ENCODE data around the gene AKAP8. TPM values are rescaled to one million over a fixed set of nuclear protein-coding genes. Genes with fewer than 3 reads are reported as not detected.
"Not testable (repeated sequence)": the region's sequence is repeated elsewhere in the genome, so short reads cannot be mapped to it uniquely, and the experiment has no call there.

AKAP8 gene
- total RNA-seq, 2 donors from 2014 or later: 61.4 to 78.3 TPM

- peak; percentile 99 for DNase-seq (ENCODE audit: low spot score)
- Mint-ChIP-seq H3K36me3 (no peaks in the 10 kb centered on the region), H3K4me1 (ENCODE audit: low read depth in 2 of 2) (peaks cover 32 to 38% of the 10 kb centered on the region in 2 donors), H3K9me3 (no peaks in the 10 kb centered on the region), H3K27me3 (no peaks in the 10 kb centered on the region), H3K4me3 (peak within 1 kb of the TSS; percentile 95), H3K27ac (peak within 1 kb of the TSS; percentile 90 to 96)
- peak; percentile 97 to 99 for ATAC-seq
Measured at GRCh38 chr19:15418579-15419412, 39.2 kb upstream of the AKAP8 start, which contains the start of gene AKAP8L. Gene AKAP8L, minus strand, starts transcription at chr19:15418988. Its CDS starts 65 bp downstream, at chr19:15418923.

- no peaks in the 10 kb centered on the region for H3K36me3 Mint-ChIP-seq
- peaks cover 32 to 40% of the 10 kb centered on the region in 2 donors for H3K4me1 Mint-ChIP-seq (ENCODE audit: low read depth in 2 of 2)
- H3K27me3 Mint-ChIP-seq: no peaks in the 10 kb centered on the region
- peak overlapping the region; percentile 90 to 96 for H3K27ac Mint-ChIP-seq
- H3K9me3 Mint-ChIP-seq: no peaks in the 10 kb centered on the region
- H3K4me3 Mint-ChIP-seq: peak overlapping the region; percentile 95
- DNase-seq (ENCODE audit: low spot score) (no peak), ATAC-seq (no peak)
Measured at GRCh38 chr19:15418231-15418578, 38.6 kb upstream of the AKAP8 start.

- H3K27ac Mint-ChIP-seq: peak overlapping the region; percentile 90 to 96
- no peak for ATAC-seq
Measured at GRCh38 chr19:15417699-15418098, 38.1 kb upstream of the AKAP8 start.

GRCh38 chr19:15412832-15413231 lies 33.2 kb upstream of the AKAP8 start:
- H3K27me3 Mint-ChIP-seq: no peaks in the 10 kb centered on the region
- DNase-seq (ENCODE audit: low spot score): no peak
- H3K27ac Mint-ChIP-seq: peak overlapping the region in 1 of 2 donors; percentile 62
- H3K9me3 Mint-ChIP-seq: no peaks in the 10 kb centered on the region
- peaks cover 22 to 27% of the 10 kb centered on the region in 2 donors for H3K4me1 Mint-ChIP-seq (ENCODE audit: low read depth in 2 of 2)
- H3K4me3 Mint-ChIP-seq: no peak overlapping the region
- H3K36me3 Mint-ChIP-seq: no peaks in the 10 kb centered on the region
- ATAC-seq: no peak

More at GRCh38 chr19:15417699-15418098, 38.1 kb upstream of the AKAP8 start:
- no peaks in the 10 kb centered on the region for H3K36me3 Mint-ChIP-seq
- peak overlapping the region; percentile 95 for H3K4me3 Mint-ChIP-seq
- H3K9me3 Mint-ChIP-seq: no peaks in the 10 kb centered on the region
- no peak for DNase-seq (ENCODE audit: low spot score)
- H3K27me3 Mint-ChIP-seq: no peaks in the 10 kb centered on the region
- peaks cover 36 to 43% of the 10 kb centered on the region in 2 donors for H3K4me1 Mint-ChIP-seq (ENCODE audit: low read depth in 2 of 2)

- H3K4me1 Mint-ChIP-seq (ENCODE audit: low read depth in 2 of 2): peaks cover 15 to 16% of the 10 kb centered on the region in 2 donors
- H3K27ac Mint-ChIP-seq; DNase-seq (ENCODE audit: low spot score); ATAC-seq; H3K4me3 Mint-ChIP-seq; H3K36me3 Mint-ChIP-seq; H3K27me3 Mint-ChIP-seq; H3K9me3 Mint-ChIP-seq: not testable (repeated sequence)
Measured at GRCh38 chr19:15411351-15411750, 31.8 kb upstream of the AKAP8 start.

- Mint-ChIP-seq H3K27ac (peak overlapping the region; percentile 38 to 40), H3K4me3 (no peak overlapping the region), H3K4me1 (ENCODE audit: low read depth in 2 of 2) (peaks cover 22 to 25% of the 10 kb centered on the region in 2 donors), H3K36me3 (no peaks in the 10 kb centered on the region), H3K9me3 (no peaks in the 10 kb centered on the region), H3K27me3 (no peaks in the 10 kb centered on the region)
- ATAC-seq (no peak), DNase-seq (ENCODE audit: low spot score) (no peak)
Measured at GRCh38 chr19:15404780-15405211, 25.2 kb upstream of the AKAP8 start.

- DNase-seq (ENCODE audit: low spot score): no peak
- Mint-ChIP-seq H3K27ac (peak overlapping the region; percentile 38 to 40), H3K27me3 (no peaks in the 10 kb centered on the region), H3K4me3 (no peak overlapping the region), H3K4me1 (ENCODE audit: low read depth in 2 of 2) (peaks cover 22 to 25% of the 10 kb centered on the region in 2 donors), H3K36me3 (no peaks in the 10 kb centered on the region), H3K9me3 (no peaks in the 10 kb centered on the region)
- no peak for ATAC-seq
Measured at GRCh38 chr19:15404097-15404779, 24.7 kb upstream of the AKAP8 start.

GRCh38 chr19:15403151-15403531 lies 23.6 kb upstream of the AKAP8 start:
- Mint-ChIP-seq H3K4me3 (no peak overlapping the region), H3K36me3 (no peaks in the 10 kb centered on the region), H3K27ac (no peak overlapping the region), H3K4me1 (ENCODE audit: low read depth in 2 of 2) (peaks cover 22 to 25% of the 10 kb centered on the region in 2 donors), H3K9me3 (no peaks in the 10 kb centered on the region), H3K27me3 (no peaks in the 10 kb centered on the region)
- ATAC-seq (no peak), DNase-seq (ENCODE audit: low spot score) (no peak)

- Mint-ChIP-seq H3K36me3 (peaks cover 2% of the 10 kb centered on the region), H3K4me1 (ENCODE audit: low read depth in 2 of 2) (peaks cover 17 to 25% of the 10 kb centered on the region in 2 donors), H3K27me3 (no peaks in the 10 kb centered on the region)
Measured at GRCh38 chr19:15402411-15403150, 23.0 kb upstream of the AKAP8 start.

GRCh38 chr19:15401397-15401710 lies 21.8 kb upstream of the AKAP8 start:
- Mint-ChIP-seq H3K4me3 (no peak overlapping the region), H3K9me3 (no peaks in the 10 kb centered on the region), H3K27ac (no peak overlapping the region), H3K27me3 (no peaks in the 10 kb centered on the region), H3K4me1 (ENCODE audit: low read depth in 2 of 2) (peaks cover 14 to 30% of the 10 kb centered on the region in 2 donors), H3K36me3 (peaks cover 13% of the 10 kb centered on the region)
- ATAC-seq: no peak
- DNase-seq (ENCODE audit: low spot score): no peak

More at GRCh38 chr19:15402411-15403150, 23.0 kb upstream of the AKAP8 start:
- Mint-ChIP-seq H3K9me3 (no peaks in the 10 kb centered on the region), H3K4me3 (no peak overlapping the region), H3K27ac (no peak overlapping the region)
- DNase-seq (ENCODE audit: low spot score): no peak
- no peak for ATAC-seq

GRCh38 chr19:15400521-15401396 lies 21.2 kb upstream of the AKAP8 start:
- Mint-ChIP-seq H3K27ac (peak overlapping the region in 1 of 2 donors; percentile 27), H3K4me1 (ENCODE audit: low read depth in 2 of 2) (peaks cover 8 to 30% of the 10 kb centered on the region in 2 donors), H3K36me3 (peaks cover 17% of the 10 kb centered on the region), H3K27me3 (no peaks in the 10 kb centered on the region), H3K9me3 (no peaks in the 10 kb centered on the region), H3K4me3 (no peak overlapping the region)
- DNase-seq (ENCODE audit: low spot score) (no peak), ATAC-seq (no peak)

- Mint-ChIP-seq H3K36me3 (peaks cover 17% of the 10 kb centered on the region), H3K4me1 (ENCODE audit: low read depth in 2 of 2) (peaks cover 4 to 23% of the 10 kb centered on the region in 2 donors)
- ATAC-seq: no peak
Measured at GRCh38 chr19:15399635-15400034, 20.0 kb upstream of the AKAP8 start.

GRCh38 chr19:15399234-15399515 lies 19.6 kb upstream of the AKAP8 start:
- Mint-ChIP-seq H3K4me3 (no peak overlapping the region), H3K36me3 (peaks cover 17% of the 10 kb centered on the region), H3K27me3 (no peaks in the 10 kb centered on the region), H3K27ac (no peak overlapping the region), H3K4me1 (ENCODE audit: low read depth in 2 of 2) (peaks cover 0 to 20% of the 10 kb centered on the region in 2 donors), H3K9me3 (no peaks in the 10 kb centered on the region)
- ATAC-seq: no peak
- DNase-seq (ENCODE audit: low spot score): no peak

More at GRCh38 chr19:15399635-15400034, 20.0 kb upstream of the AKAP8 start:
- Mint-ChIP-seq H3K9me3 (no peaks in the 10 kb centered on the region), H3K27ac (no peak overlapping the region), H3K27me3 (no peaks in the 10 kb centered on the region), H3K4me3 (no peak overlapping the region)
- DNase-seq (ENCODE audit: low spot score): no peak
